H9 (cell line): ENCODE results near the gene TIGD1. TPM values are rescaled to one million over a fixed set of nuclear protein-coding genes. Genes with fewer than 3 reads are reported as not detected.

Experiments used
- DNase-seq: peaks from one replicate; pipeline ENCODE4 v3.0.0-alpha.2; 2017
- H2AFZ ChIP-seq: one replicate; pipeline ENCODE4 v1.6.1; 2013; ENCODE audit warnings: mild to moderate bottlenecking, low read length, control low read depth, moderate library complexity
- H2AK5ac ChIP-seq: 2 replicates; pipeline ENCODE4 v1.6.1; 2013; ENCODE audit warnings: low read length, control low read depth, mixed read lengths; ENCODE audit not compliant: insufficient read length
- H2BK120ac ChIP-seq: one replicate; pipeline ENCODE4 v1.6.1; 2013; ENCODE audit warnings: low read depth, mild to moderate bottlenecking, low read length, control low read depth, inconsistent platforms; ENCODE audit not compliant: poor library complexity, severe bottlenecking
- H2BK12ac ChIP-seq: 2 replicates; pipeline ENCODE4 v1.6.1; 2013; ENCODE audit warnings: low read length, control low read depth, mixed read lengths, low read depth; ENCODE audit not compliant: insufficient read length
- H2BK15ac ChIP-seq: 2 replicates; pipeline ENCODE4 v1.6.1; 2013; ENCODE audit warnings: low read depth, low read length, control low read depth
- H2BK20ac ChIP-seq: one replicate; pipeline ENCODE4 v1.6.1; 2013; ENCODE audit warnings: low read depth, mild to moderate bottlenecking, low read length, control low read depth, inconsistent platforms; ENCODE audit not compliant: poor library complexity, severe bottlenecking
- H2BK5ac ChIP-seq: 2 replicates; pipeline ENCODE4 v1.6.1; 2013; ENCODE audit warnings: low read length, control low read depth, mixed read lengths; ENCODE audit not compliant: insufficient read length
- H3K14ac ChIP-seq: 2 replicates; pipeline ENCODE4 v1.6.1; 2013; ENCODE audit warnings: low read length, control low read depth; ENCODE audit not compliant: insufficient read depth
- H3K18ac ChIP-seq: 2 replicates; pipeline ENCODE4 v1.6.1; 2013; ENCODE audit warnings: low read depth, mild to moderate bottlenecking, mixed read lengths, low read length, control low read depth; ENCODE audit not compliant: insufficient read length
- H3K23ac ChIP-seq: 2 replicates; pipeline ENCODE4 v1.6.1; 2013; ENCODE audit warnings: low read length, control low read depth, mixed read lengths, low read depth; ENCODE audit not compliant: insufficient read length
- H3K23me2 ChIP-seq: 2 replicates; pipeline ENCODE4 v1.6.1; 2013; ENCODE audit warnings: low read depth, mild to moderate bottlenecking, mixed read lengths, low read length, control low read depth; ENCODE audit not compliant: insufficient read length, poor library complexity, severe bottlenecking
- H3K27ac ChIP-seq: 2 replicates; pipeline ENCODE4 v1.5.1; 2013; ENCODE audit warnings: low read length, control low read depth, mixed read lengths, low read depth; ENCODE audit not compliant: insufficient read length
- H3K27me3 ChIP-seq: 2 replicates; pipeline ENCODE4 v1.6.1; 2013; ENCODE audit warnings: low read length, control low read depth, inconsistent platforms; ENCODE audit not compliant: insufficient read depth
- H3K4ac ChIP-seq: 2 replicates; pipeline ENCODE4 v1.6.1; 2013; ENCODE audit warnings: low read depth, mild to moderate bottlenecking, control low read depth, inconsistent platforms, low read length, moderate library complexity
- H3K4me1 ChIP-seq: 2 replicates; pipeline ENCODE4 v1.6.1; 2013; ENCODE audit warnings: low read length, control low read depth, inconsistent platforms; ENCODE audit not compliant: insufficient read depth
- H3K4me2 ChIP-seq: 2 replicates; pipeline ENCODE4 v1.6.1; 2013; ENCODE audit warnings: low read length, control low read depth, mixed read lengths; ENCODE audit not compliant: insufficient read length, insufficient read depth
- H3K56ac ChIP-seq: 2 replicates; pipeline ENCODE4 v1.6.1; 2013; ENCODE audit warnings: low read depth, mild to moderate bottlenecking, mixed read lengths, low read length, control low read depth; ENCODE audit not compliant: insufficient read length
- H3K79me1 ChIP-seq: 2 replicates; pipeline ENCODE4 v1.6.1; 2013; ENCODE audit warnings: low read depth, mild to moderate bottlenecking, moderate library complexity, low read length, control low read depth, inconsistent platforms; ENCODE audit not compliant: insufficient read depth, poor library complexity, severe bottlenecking
- H3K79me2 ChIP-seq: 2 replicates; pipeline ENCODE4 v1.6.1; 2013; ENCODE audit warnings: low read length, control low read depth, inconsistent platforms; ENCODE audit not compliant: insufficient read depth
- H3K9ac ChIP-seq: 2 replicates; pipeline ENCODE4 v1.6.1; 2013; ENCODE audit warnings: low read length, control low read depth, mixed read lengths; ENCODE audit not compliant: insufficient read length; ENCODE audit errors: extremely low read depth
- H3K9me3 ChIP-seq: one replicate; pipeline ENCODE4 v1.6.1; 2013; ENCODE audit warnings: low read depth, low read length, inconsistent platforms; ENCODE audit not compliant: control insufficient read depth
- H3T11ph ChIP-seq: one replicate; pipeline ENCODE4 v1.6.1; 2013; ENCODE audit warnings: mild to moderate bottlenecking, low read length, control low read depth, inconsistent platforms
- H4K20me1 ChIP-seq: one replicate; pipeline ENCODE4 v1.6.1; 2013; ENCODE audit not compliant: control insufficient read depth, insufficient read length, insufficient read depth
- H4K5ac ChIP-seq: 2 replicates; pipeline ENCODE4 v1.6.1; 2013; ENCODE audit warnings: low read depth, mild to moderate bottlenecking, mixed read lengths, low read length, control low read depth; ENCODE audit not compliant: insufficient read length
- H4K8ac ChIP-seq: replicated peaks from 2 replicates; pipeline ENCODE4 v1.6.1; 2013; ENCODE audit warnings: low read length, control low read depth, mixed read lengths, low read depth; ENCODE audit not compliant: insufficient read length
- H4K91ac ChIP-seq: 2 replicates; pipeline ENCODE4 v1.6.1; 2013; ENCODE audit warnings: low read depth, mild to moderate bottlenecking, moderate library complexity, mixed read lengths, low read length, control low read depth; ENCODE audit not compliant: insufficient read length
- H3K27ac Mint-ChIP-seq, 3 experiments: 2 replicates in 2 of 3; 3 replicates in 1 of 3; pipeline ENCODE4 v1.8.0; 2020 to 2021; ENCODE audit warnings: mixed read lengths in 3 of 3, mild to moderate bottlenecking in 1 of 3, moderate library complexity in 1 of 3
- H3K27me3 Mint-ChIP-seq: 2 replicates; pipeline ENCODE4 v1.8.0; 2021; ENCODE audit warnings: low read depth, mild to moderate bottlenecking, moderate library complexity, mixed read lengths
- H3K36me3 Mint-ChIP-seq, 3 experiments: 2 replicates in 2 of 3; 3 replicates in 1 of 3; pipeline ENCODE4 v1.8.0; 2020 to 2021; ENCODE audit warnings: low read depth in 3 of 3, mixed read lengths in 3 of 3; ENCODE audit not compliant: insufficient read depth in 1 of 3
- H3K4me1 Mint-ChIP-seq, 2 experiments: 2 replicates each; pipeline ENCODE4 v1.8.0; 2020; ENCODE audit warnings: mixed read lengths in 2 of 2
- H3K4me3 Mint-ChIP-seq, 2 experiments: 2 replicates in 1 of 2; 3 replicates in 1 of 2; pipeline ENCODE4 v1.8.0; 2020 to 2021; ENCODE audit warnings: mild to moderate bottlenecking in 2 of 2, mixed read lengths in 2 of 2, moderate library complexity in 1 of 2
- H3K9me3 Mint-ChIP-seq, 2 experiments: 2 replicates in 1 of 2; 3 replicates in 1 of 2; pipeline ENCODE4 v1.8.0; 2020; ENCODE audit warnings: mild to moderate bottlenecking in 2 of 2, mixed read lengths in 2 of 2, moderate library complexity in 1 of 2
- WGBS: extraction: QIAGEN DNeasy Blood & Tissue Kit; methylation state at CpG from one replicate; pipeline ENCODE4 v1.1.7; 2013; ENCODE audit warnings: missing lambda C conversion rate, low lambda C conversion rate, mixed read lengths; ENCODE audit not compliant: insufficient read length; ENCODE audit errors: extremely low coverage; 5-methylcytosine and 5-hydroxymethylcytosine counted together
- total RNA-seq: library from RNA; stranded (reverse); gene quantifications from 2 replicates; pipeline ENCODE4 v1.2.1, GENCODE V29; 2021
- TF ChIP-seq, protein P1 (sequence below): fragments of 200-600 bp; sonication (generic); conservative IDR thresholded peaks from 3 replicates; pipeline ENCODE4 v1.8.0; 2021; ENCODE audit warnings: antibody characterized with exemption, mild to moderate bottlenecking

TIGD1 gene
- total RNA-seq, 1 experiment from 2014 or later, result 6.3 TPM

DNA sequence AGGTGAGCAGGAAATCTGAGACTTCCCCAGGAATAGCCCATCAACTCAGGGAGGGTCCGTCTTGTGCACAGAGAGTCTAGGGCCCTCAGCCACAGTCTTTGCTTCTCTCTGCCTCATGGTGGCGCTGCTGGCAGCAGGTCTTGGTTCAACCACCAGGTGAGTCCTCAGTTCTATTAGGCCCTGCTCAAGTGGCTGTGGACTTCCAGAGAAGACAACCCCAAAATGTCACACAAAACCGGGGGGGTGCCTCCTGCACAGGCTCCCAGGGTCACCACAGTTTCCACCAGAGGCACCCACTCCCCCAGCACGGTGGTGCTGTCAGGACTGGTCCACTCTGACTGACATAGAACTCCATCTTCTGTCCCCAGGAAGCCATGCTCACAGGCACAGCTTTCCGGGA lies 13.3 kb downstream of the TIGD1 start:
- Histone ChIP-seq H3K56ac (no peak overlapping the region), H4K8ac (no peak overlapping the region), H3K27me3 (no peaks in the 10 kb centered on the region; the same call in 1 of the 2 replicates), H3K4me2 (no peak overlapping the region), H2BK15ac (no peak overlapping the region), H2BK120ac (no peak overlapping the region), H2AK5ac (no peak overlapping the region), H3K23ac (no peak overlapping the region), H4K20me1 (no peaks in the 10 kb centered on the region), H3K9me3 (no peaks in the 10 kb centered on the region), H3T11ph (no peak overlapping the region), H4K5ac (no peak overlapping the region), H3K23me2 (no peaks in the 10 kb centered on the region), H3K4ac (no peak overlapping the region), H3K18ac (no peak overlapping the region), H4K91ac (no peak overlapping the region), H3K79me1 (no peaks in the 10 kb centered on the region), H3K4me1 (peaks cover 4% of the 10 kb centered on the region; the same call in 1 of the 2 replicates), H2BK20ac (no peak overlapping the region), H2BK5ac (no peak overlapping the region), H3K14ac (no peak overlapping the region), H3K27ac (no peak overlapping the region), H3K9ac (no peak overlapping the region), H3K79me2 (no peaks in the 10 kb centered on the region), H2AFZ (no peak overlapping the region), H2BK12ac (no peak overlapping the region)
- Mint-ChIP-seq H3K9me3 (peaks cover 4 to 8% of the 10 kb centered on the region in 2 experiments; a peak in 4 of 5 replicates), H3K36me3 (peaks cover 0 to 3% (median 0%) of the 10 kb centered on the region in 3 experiments; a peak in 1 of 7 replicates), H3K27me3 (peaks cover 12% of the 10 kb centered on the region), H3K27ac (no peak overlapping the region), H3K4me1 (peaks cover 27 to 33% of the 10 kb centered on the region in 2 experiments), H3K4me3 (no peak overlapping the region)
- TF ChIP-seq, protein P1, sequence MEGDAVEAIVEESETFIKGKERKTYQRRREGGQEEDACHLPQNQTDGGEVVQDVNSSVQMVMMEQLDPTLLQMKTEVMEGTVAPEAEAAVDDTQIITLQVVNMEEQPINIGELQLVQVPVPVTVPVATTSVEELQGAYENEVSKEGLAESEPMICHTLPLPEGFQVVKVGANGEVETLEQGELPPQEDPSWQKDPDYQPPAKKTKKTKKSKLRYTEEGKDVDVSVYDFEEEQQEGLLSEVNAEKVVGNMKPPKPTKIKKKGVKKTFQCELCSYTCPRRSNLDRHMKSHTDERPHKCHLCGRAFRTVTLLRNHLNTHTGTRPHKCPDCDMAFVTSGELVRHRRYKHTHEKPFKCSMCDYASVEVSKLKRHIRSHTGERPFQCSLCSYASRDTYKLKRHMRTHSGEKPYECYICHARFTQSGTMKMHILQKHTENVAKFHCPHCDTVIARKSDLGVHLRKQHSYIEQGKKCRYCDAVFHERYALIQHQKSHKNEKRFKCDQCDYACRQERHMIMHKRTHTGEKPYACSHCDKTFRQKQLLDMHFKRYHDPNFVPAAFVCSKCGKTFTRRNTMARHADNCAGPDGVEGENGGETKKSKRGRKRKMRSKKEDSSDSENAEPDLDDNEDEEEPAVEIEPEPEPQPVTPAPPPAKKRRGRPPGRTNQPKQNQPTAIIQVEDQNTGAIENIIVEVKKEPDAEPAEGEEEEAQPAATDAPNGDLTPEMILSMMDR, result peak; percentile 89
- DNase-seq, result peak; percentile 83
- no CpG with 5 or more reads among the region's 5 CpGs for WGBS
